OCI-LY7 (cell line): ENCODE data around the gene RCAN3. TPM values are rescaled to one million over a fixed set of nuclear protein-coding genes. Genes with fewer than 3 reads are reported as not detected.

Source experiments
- BruUV-seq: library from RNA; stranded (reverse); fragments of 400-500 nt; replicated peaks from 2 replicates; lab custom pipeline; 2021; lab: Mats Ljungman, UMichigan
- CTCF ChIA-PET: fragments of 300-600 bp; sonication (Branson Sonifier 250); formaldehyde crosslinking; loops from one replicate; lab custom pipeline; 2022; ENCODE audit warnings: antibody characterized with exemption; ENCODE audit not compliant: unreplicated experiment; lab: Charles Lee
- POLR2A ChIA-PET: fragments of 300-600 bp; sonication (Branson Sonifier 250); formaldehyde crosslinking; loops from one replicate; lab custom pipeline; 2022; ENCODE audit warnings: antibody characterized with exemption; lab: Charles Lee
- DNase-seq: peaks from one replicate; pipeline ENCODE4 v3.0.0-alpha.2; 2015; ENCODE audit warnings: low spot score
- H2AFZ ChIP-seq: fragments of 200-600 bp; sonication (generic), shearing (Covaris generic); 2 replicates; pipeline ENCODE4 v1.6.1; 2014; ENCODE audit warnings: mild to moderate bottlenecking, antibody characterized with exemption, low read length, moderate library complexity
- H3K27ac ChIP-seq: fragments of 200-600 bp; sonication (generic); 2 replicates; pipeline ENCODE4 v1.5.1; 2014; ENCODE audit warnings: mixed run types, low read depth, mild to moderate bottlenecking, moderate library complexity, low read length, inconsistent platforms; ENCODE audit not compliant: poor library complexity, severe bottlenecking
- H3K36me3 ChIP-seq: fragments of 200-600 bp; sonication (generic); 2 replicates; pipeline ENCODE4 v1.6.1; 2014; ENCODE audit warnings: mild to moderate bottlenecking, antibody characterized with exemption, low read length, moderate library complexity, mixed read lengths; ENCODE audit not compliant: insufficient read depth
- H3K4me1 ChIP-seq: fragments of 200-600 bp; sonication (generic); 2 replicates; pipeline ENCODE4 v1.5.1; 2014; ENCODE audit warnings: mild to moderate bottlenecking, low read length; ENCODE audit not compliant: insufficient read depth, poor library complexity, severe bottlenecking
- H3K4me2 ChIP-seq: fragments of 200-600 bp; sonication (generic); 2 replicates; pipeline ENCODE4 v1.6.1; 2014; ENCODE audit warnings: mild to moderate bottlenecking, low read length
- H3K4me3 ChIP-seq: fragments of 200-600 bp; sonication (generic); 2 replicates; pipeline ENCODE4 v1.5.1; 2014; ENCODE audit warnings: mild to moderate bottlenecking, low read depth, low read length; ENCODE audit not compliant: poor library complexity, severe bottlenecking
- H3K79me2 ChIP-seq: fragments of 200-600 bp; sonication (generic); 2 replicates; pipeline ENCODE4 v1.6.1; 2016; ENCODE audit warnings: low read depth, mild to moderate bottlenecking, low read length, moderate library complexity, mixed read lengths; ENCODE audit not compliant: insufficient read depth
- H3K9me2 ChIP-seq: fragments of 200-600 bp; sonication (generic); 2 replicates; pipeline ENCODE4 v1.6.1; 2016; ENCODE audit warnings: mild to moderate bottlenecking, low read length, mixed read lengths; ENCODE audit not compliant: insufficient read depth
- H3K9me3 ChIP-seq: fragments of 200-600 bp; sonication (generic); 2 replicates; pipeline ENCODE4 v1.6.1; 2014; ENCODE audit warnings: mild to moderate bottlenecking, mixed run types, low read length, mixed read lengths
- H4K20me1 ChIP-seq: fragments of 200-600 bp; sonication (generic); 2 replicates; pipeline ENCODE4 v1.6.1; 2014; ENCODE audit warnings: mild to moderate bottlenecking, antibody characterized with exemption, low read length, moderate library complexity, mixed read lengths; ENCODE audit not compliant: insufficient read depth
- EZH2phosphoT487 ChIP-seq: fragments of 200-600 bp; sonication (generic); IDR thresholded peaks from 2 replicates; pipeline ENCODE4 v1.6.1; 2018; ENCODE audit warnings: low read depth, borderline replicate concordance, mild to moderate bottlenecking, mixed run types, antibody characterized with exemption, low read length, moderate library complexity, mixed read lengths
- intact Hi-C: fragments of 100-400 bp; cut with micrococcal nuclease; formaldehyde crosslinking; loops from one replicate; pipeline ENCODE4 v1.10.0; 2022; ENCODE audit not compliant: unreplicated experiment
- total RNA-seq, 2 experiments: library from RNA; depleted of rRNA in 1 of 2; stranded (reverse); fragments of >200 nt in 1 of 2; shearing (Covaris generic) in 1 of 2; gene quantifications; 2 replicates each; pipeline ENCODE4 v1.2.3, GENCODE V29; 2014 to 2022
- TF ChIP-seq, protein P1 (sequence below): fragments of 200-600 bp; sonication (generic); conservative IDR thresholded peaks from 2 replicates; pipeline ENCODE4 v1.5.1; 2014; ENCODE audit warnings: mild to moderate bottlenecking, antibody characterized with exemption, low read length, moderate library complexity, mixed read lengths

RCAN3 gene
- total RNA-seq, 2 experiments from 2014 or later: 13.0 to 47.8 TPM

DNA sequence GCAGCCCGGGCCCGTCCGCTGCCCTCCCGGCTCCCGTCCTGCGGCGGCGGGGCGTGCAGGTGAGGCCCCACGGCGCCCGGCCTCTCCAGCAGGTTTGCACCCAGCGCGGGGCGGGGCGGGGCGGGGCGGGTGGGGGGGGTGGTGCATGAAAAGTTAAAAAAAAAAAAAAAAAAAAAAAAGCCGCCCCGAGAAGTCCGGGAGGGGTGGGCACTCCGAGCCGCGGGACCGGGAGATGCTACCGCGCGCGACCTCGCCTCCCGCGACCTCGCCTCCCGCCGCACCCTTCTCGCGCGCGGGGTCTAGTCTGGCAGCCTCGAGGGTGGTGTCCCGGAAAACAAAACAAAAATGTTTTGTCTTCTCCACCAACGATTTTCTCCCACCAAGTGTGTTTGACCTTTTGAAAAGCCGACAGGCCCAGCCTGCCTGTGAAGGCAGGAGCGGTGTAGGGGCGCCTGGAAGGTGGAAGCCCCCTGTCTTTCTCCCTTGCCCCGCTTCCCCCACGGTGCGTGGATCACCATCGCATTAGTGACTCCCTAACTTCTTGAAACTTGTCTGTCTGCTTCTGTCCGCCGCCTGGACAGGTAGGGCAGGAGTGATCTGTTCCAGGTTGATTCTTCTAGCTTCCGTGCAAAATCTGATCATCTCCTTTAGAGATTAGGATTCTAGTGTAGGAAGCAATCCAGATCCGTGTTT is 569 bp downstream of the RCAN3 start:
- no TSS peak for BruUV-seq
- POLR2A ChIA-PET: interaction anchor here (0.7 to 4.1 kb wide), 9 partner anchors 12 to 38 kb away, joined by 3 to 29 read pairs (median 6); no protein-coding TSS in a partner anchor
- no peak for DNase-seq

DNA sequence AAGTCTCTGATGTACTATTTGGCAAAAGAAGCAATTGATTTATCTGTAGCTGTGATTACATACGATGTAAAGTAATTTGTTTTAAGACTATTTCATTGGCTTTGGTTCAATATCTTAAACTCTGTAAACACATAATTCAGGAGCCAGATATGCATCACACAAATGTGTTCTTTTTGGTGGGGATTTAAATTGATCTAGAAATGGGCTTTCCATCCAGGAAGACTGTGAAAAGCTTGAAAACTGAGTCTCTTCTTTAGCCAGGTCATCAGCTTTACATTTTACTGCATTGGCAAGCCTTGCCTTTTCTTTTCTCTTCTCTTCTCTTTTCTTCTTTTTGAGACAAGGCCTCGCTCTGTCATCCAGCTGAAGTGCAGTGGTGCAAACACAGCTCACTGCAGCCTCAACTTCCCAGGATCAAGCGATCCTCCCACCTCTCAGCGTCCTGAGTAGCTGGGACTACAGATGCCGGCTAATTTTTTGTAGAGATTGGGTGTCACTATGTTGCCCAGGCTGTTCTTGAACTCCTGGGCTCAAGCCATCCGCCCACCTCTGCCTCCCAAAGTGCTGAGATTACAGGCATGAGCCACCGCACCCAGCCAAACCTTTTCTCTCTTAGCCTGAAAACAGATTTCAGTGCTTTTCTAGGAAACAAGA is 1.4 kb downstream of the RCAN3 start:
- peak overlapping the region; percentile 64 for H3K27ac ChIP-seq
- no peaks in the 10 kb centered on the region for H3K9me3 ChIP-seq
- H3K4me3 ChIP-seq: peak overlapping the region; percentile 84
- no peaks in the 10 kb centered on the region for H4K20me1 ChIP-seq
- DNase-seq: no peak
- TF ChIP-seq EZH2phosphoT487: no peak
- TF ChIP-seq, protein P1, sequence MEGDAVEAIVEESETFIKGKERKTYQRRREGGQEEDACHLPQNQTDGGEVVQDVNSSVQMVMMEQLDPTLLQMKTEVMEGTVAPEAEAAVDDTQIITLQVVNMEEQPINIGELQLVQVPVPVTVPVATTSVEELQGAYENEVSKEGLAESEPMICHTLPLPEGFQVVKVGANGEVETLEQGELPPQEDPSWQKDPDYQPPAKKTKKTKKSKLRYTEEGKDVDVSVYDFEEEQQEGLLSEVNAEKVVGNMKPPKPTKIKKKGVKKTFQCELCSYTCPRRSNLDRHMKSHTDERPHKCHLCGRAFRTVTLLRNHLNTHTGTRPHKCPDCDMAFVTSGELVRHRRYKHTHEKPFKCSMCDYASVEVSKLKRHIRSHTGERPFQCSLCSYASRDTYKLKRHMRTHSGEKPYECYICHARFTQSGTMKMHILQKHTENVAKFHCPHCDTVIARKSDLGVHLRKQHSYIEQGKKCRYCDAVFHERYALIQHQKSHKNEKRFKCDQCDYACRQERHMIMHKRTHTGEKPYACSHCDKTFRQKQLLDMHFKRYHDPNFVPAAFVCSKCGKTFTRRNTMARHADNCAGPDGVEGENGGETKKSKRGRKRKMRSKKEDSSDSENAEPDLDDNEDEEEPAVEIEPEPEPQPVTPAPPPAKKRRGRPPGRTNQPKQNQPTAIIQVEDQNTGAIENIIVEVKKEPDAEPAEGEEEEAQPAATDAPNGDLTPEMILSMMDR: no peak
- H3K4me2 ChIP-seq: peak overlapping the region; percentile 80
- peaks cover 67% of the 10 kb centered on the region for H3K4me1 ChIP-seq
- H2AFZ ChIP-seq: peak overlapping the region; percentile 28; the same call in 1 of the 2 replicates
- H3K9me2 ChIP-seq: no peaks in the 10 kb centered on the region
- peaks cover 55% of the 10 kb centered on the region for H3K79me2 ChIP-seq
- peaks cover 4% of the 10 kb centered on the region; the same call in 1 of the 2 replicates for H3K36me3 ChIP-seq
- POLR2A ChIA-PET: interaction anchor here (0.6 to 4.0 kb wide), 10 partner anchors 11 to 363 kb away, joined by 3 to 21 read pairs (median 4); partner anchors contain the start of gene NIPAL3
- CTCF ChIA-PET: interaction anchor here (1.2 kb wide), 2 partner anchors 17 to 83 kb away, joined by 3 read pairs; no protein-coding TSS in a partner anchor
- BruUV-seq: no TSS peak
- intact Hi-C loops: loop anchor here (2.0 to 5.0 kb wide), 5 partner anchors 21 to 317 kb away; partner anchors contain the start of genes IFNLR1 and SRRM1

More for the DNA sequence above, 569 bp downstream of the RCAN3 start:
- CTCF ChIA-PET: interaction anchor here (1.2 kb wide), 1 partner anchor 17 kb away, joined by 3 read pairs; no protein-coding TSS in a partner anchor
- peaks cover 49% of the 10 kb centered on the region for H3K79me2 ChIP-seq
- H3K9me3 ChIP-seq: no peaks in the 10 kb centered on the region
- H3K4me1 ChIP-seq: peaks cover 64% of the 10 kb centered on the region
- H3K4me3 ChIP-seq: peak overlapping the region; percentile 84
- peaks cover 4% of the 10 kb centered on the region; the same call in 1 of the 2 replicates for H3K36me3 ChIP-seq
- no peaks in the 10 kb centered on the region for H3K9me2 ChIP-seq
- H3K4me2 ChIP-seq: peak overlapping the region; percentile 80
- no peaks in the 10 kb centered on the region for H4K20me1 ChIP-seq
- TF ChIP-seq, protein P1: no peak
- H2AFZ ChIP-seq: peak overlapping the region; percentile 28; the same call in 1 of the 2 replicates
- peak overlapping the region; percentile 64 for H3K27ac ChIP-seq
- intact Hi-C loops: loop anchor here (2.0 to 5.0 kb wide), 5 partner anchors 20 to 316 kb away; partner anchors contain the start of genes IFNLR1 and SRRM1
